NCI-H82 (cell line): ENCODE results near the gene CEACAM8.
"Not testable (repeated sequence)": the region's sequence is repeated elsewhere in the genome, so short reads cannot be mapped to it uniquely, and the experiment has no call there.

Experiments used
- DNase-seq: peaks from one replicate; lab custom pipeline; 2025; lab: John Stamatoyannopoulos, UW

The CEACAM8 gene

GRCh38 chr19:42573642-42574041 lies 21.1 kb downstream of the CEACAM8 start:
- no peak for DNase-seq

- DNase-seq = no peak
These were observed 23.6 kb downstream of the CEACAM8 start for GRCh38 chr19:42571116-42571515.

- DNase-seq = no peak
These were observed 25.5 kb downstream of the CEACAM8 start for GRCh38 chr19:42569193-42569592.

GRCh38 chr19:42568006-42568405 lies 26.7 kb downstream of the CEACAM8 start:
- DNase-seq = no peak

- no peak for DNase-seq
These were observed 27.2 kb downstream of the CEACAM8 start for GRCh38 chr19:42567567-42567966.

DNA sequence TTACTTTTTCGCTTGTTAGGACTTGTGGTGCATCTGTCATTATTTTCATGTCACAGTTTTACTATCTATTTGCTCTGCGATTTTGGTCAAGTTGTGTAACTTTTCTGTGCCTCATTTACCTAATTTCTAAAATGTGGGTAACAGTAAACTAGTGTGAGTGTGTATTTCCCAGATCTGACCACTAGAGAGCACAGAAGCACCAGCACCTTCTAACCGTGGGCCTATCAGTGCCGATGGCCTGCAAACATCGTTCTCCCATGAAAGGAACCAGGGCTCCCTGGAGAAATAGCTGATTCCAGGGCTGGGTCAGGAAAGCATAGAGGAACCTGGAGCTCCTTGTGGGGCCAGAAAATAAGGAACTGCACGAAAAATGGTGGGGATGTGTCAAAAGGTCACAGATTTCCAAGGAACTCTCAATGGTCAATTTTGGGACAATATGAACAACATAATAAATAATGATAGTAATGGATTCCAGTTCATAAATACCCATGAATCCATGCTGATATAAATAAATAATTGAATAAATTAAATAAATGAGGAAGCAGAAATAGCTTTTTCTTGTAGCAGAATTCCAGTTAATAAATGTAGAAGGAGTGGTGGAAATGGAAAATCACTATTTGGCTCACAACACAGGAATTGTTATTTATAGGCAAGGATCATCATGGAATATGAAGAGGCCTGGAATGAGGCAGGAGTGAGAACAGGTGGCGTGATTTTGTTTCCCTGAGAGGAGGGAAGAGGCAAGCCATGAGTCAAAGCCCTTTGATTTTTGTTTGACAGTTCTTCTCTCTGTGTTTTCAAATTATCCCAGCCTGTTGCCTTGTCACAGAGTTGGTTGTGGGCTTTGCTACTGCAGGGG lies 31.1 kb downstream of the CEACAM8 start:
- peak; percentile 62 for DNase-seq

- DNase-seq = no peak
These were observed 33.2 kb downstream of the CEACAM8 start for GRCh38 chr19:42561512-42561911.

GRCh38 chr19:42560731-42561130 lies 34.0 kb downstream of the CEACAM8 start:
- no peak for DNase-seq

GRCh38 chr19:42558450-42559150 lies 36.1 kb downstream of the CEACAM8 start:
- no peak for DNase-seq

DNA sequence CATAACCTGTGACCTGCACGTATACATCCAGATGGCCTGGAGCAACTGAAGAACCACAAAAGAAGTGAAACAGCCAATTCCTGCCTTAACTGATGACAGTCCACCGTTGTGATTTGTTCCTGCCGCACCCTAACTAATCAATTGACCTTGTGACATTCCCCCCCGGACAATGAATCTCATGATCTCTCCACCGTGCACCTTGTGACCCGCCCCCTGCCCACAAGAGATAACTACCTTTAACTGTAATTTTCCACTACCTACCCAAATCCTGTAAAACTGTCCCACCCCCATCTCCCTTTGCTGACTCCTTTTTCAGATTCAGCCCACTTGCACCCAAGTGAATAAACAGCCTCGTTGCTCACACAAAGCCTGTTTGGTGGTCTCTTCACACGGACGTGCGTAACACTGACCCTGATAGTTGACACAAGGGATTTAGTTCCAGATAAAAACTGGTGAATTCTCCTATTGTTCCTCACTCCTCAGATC lies 37.3 kb downstream of the CEACAM8 start:
- DNase-seq = not testable (repeated sequence)

DNA sequence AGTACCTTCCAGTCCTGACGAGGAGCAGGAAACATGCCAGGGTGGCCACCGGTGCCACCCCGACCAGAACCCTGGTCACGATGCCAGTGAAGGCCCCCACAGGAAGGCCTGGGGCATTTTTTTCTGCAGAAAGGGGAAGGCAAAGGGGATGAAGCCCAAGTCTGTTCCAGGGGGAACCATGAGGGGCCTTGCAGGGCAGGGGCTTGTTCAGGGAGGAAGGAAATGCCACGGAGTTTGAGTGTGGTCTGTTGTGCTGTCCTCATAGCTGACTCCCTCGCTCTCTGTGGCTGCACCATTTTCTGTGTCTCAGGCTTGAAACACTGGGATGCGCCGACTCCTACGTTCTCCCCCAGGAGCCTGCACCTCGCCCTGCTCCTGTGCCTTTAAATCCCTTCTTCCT lies 38.9 kb downstream of the CEACAM8 start:
- no peak for DNase-seq

DNA sequence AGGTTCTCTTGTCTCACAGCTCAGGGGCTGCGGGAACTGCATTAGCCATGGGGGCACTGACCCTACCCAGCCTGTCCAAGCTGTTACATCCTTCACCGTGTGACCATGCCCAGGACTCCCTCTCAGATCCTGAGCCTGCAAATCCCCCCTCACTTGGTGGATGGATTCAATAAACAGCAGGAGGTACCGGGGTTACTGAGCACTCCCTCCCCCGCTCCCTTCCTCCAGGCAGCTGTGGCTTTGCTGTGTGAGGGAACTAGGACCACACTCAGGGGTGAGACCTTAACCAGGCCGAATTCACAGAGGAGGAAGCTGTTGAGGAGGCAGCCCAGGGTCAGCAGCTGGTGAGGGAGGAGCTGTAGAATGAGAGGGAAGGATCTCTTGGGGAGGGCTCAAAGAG lies 39.4 kb downstream of the CEACAM8 start:
- no peak for DNase-seq

GRCh38 chr19:42554046-42554575 lies 40.6 kb downstream of the CEACAM8 start:
- no peak for DNase-seq

- no peak for DNase-seq
These were observed 41.3 kb downstream of the CEACAM8 start for GRCh38 chr19:42553292-42554045.

GRCh38 chr19:42552086-42553065 lies 42.3 kb downstream of the CEACAM8 start:
- DNase-seq = no peak

GRCh38 chr19:42550521-42550920 lies 44.2 kb downstream of the CEACAM8 start:
- not testable (repeated sequence) for DNase-seq

DNA sequence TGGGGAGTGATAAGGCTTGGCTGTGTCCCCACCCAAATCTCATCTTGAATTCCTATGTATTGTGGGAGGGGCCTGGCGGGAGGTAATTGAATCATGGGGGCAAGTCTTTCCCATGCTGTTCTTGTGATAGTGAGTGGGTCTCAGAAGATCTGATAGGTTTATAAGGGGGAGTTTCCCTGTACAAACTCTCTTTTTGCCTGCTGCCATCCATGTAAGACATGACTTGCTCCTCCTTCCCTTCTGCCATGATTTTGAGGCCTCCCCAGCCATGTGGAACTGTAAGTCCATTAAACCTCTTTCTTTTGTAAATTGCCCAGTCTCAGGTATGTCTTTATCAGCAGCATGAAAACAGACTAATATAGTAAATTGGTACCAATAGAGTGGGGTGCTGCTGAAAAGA lies 45.7 kb downstream of the CEACAM8 start:
- DNase-seq = not testable (repeated sequence)

DNA sequence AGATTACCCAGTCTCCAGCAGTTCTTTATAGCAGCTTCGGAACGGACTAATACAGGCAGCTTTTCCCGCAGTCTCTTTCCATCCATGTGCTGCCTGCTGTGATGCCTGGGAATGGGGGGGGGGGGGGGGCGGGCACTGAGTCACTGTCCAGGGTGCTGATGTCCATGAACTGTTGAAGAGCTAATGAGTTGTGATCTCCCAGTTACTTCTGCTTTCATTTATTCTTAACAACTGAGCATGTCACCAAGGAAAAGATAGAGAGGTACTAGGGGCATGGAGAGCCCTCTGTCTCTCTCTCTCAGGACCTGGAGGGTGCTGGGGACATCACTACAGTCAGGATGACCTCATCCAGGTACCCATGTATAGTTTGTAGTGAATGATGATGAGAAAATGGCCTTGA lies 46.2 kb downstream of the CEACAM8 start:
- DNase-seq = no peak

DNA sequence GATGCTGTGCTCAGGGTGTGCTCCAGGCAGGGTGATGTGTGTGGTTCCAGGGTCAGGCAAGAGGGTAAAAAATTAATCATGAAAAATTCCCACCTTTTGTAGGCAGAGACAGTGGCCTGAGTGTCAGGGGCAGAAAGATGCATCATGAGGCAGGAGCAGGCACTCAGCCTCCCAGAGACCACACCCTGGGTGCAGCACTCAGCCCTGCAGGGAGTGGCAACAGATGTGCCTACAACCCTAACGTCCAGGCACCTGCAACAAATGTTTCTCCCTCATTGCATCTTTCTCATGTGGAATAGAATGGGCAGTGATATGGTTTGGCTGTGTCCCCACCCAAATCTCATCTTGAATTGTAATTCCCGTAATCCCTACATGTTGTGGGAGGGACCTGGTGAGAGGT lies 46.8 kb downstream of the CEACAM8 start:
- DNase-seq = no peak

DNA sequence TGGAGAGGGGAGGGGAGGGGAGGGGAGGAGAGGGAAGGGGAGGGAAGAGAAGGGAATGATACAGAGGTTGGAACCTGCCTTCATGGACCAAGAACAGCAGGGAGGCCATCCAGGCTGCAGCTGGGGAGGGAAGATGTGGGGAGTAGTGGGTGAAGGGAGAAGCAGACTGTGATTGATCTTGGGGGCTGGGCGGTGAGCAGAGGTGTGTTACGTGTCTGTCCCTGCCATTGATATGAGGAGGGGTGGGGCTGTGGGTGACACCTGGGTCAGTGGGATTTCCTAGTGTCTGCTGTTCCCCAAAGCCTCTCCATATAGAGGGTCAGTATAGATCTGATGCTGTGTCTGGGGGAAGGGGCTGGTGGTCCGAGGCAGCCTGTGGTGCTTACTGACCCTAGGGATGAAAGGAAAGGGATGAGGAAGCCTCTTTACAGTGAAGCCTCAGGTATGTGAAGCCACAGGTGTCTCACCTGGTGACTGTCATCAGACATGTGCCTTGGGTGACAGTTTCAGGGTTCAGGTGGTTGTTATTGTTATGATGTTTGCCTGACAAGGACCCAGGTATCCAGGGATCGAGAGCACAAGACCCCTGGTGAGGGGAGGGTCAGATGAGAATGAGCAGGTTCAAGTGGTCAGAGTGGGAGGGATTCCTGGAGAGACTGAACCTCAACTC lies 47.8 kb downstream of the CEACAM8 start:
- no peak for DNase-seq
